HCT116 (cell line): Measurements from ENCODE around the gene NRP1. TPM values are rescaled to one million over a fixed set of nuclear protein-coding genes. Genes with fewer than 3 reads are reported as not detected.

ENCODE experiments used
- ATAC-seq: fragments of 200-7000 bp; cut with Tn5 transposase; 2 replicates; pipeline ENCODE4 v1.9.1; 2020; ENCODE audit warnings: mild to moderate bottlenecking, moderate library complexity
- BruUV-seq: library from RNA; stranded (reverse); fragments of 400-500 nt; replicated peaks from 2 replicates; lab custom pipeline; 2021; lab: Mats Ljungman, UMichigan
- CTCF ChIA-PET: fragments of 300-600 bp; sonication (Branson Sonifier 250); formaldehyde crosslinking; loops from one replicate; lab custom pipeline; 2021; ENCODE audit warnings: antibody characterized with exemption; lab: Charles Lee
- POLR2A ChIA-PET: fragments of 300-600, 350-600 bp; sonication (Branson Sonifier 250); formaldehyde crosslinking; loops from one replicate; lab custom pipeline; 2021; ENCODE audit warnings: antibody characterized with exemption; lab: Charles Lee
- RAD21 ChIA-PET, 2 experiments: fragments of 300-600 bp; sonication (Branson Sonifier 250); formaldehyde crosslinking; loops; one replicate each; lab custom pipeline; 2023; ENCODE audit warnings: low total read pairs in 2 of 2; ENCODE audit not compliant: uncharacterized antibody in 2 of 2, unreplicated experiment in 2 of 2, low non-redundant PET in 1 of 2; lab: Charles Lee
- DNase-seq: peaks from one replicate; pipeline ENCODE4 v3.0.0-alpha.2; 2010; ENCODE audit warnings: low read depth, low spot score
- H2AFZ ChIP-seq: fragments of 200-600 bp; shearing (Covaris generic), sonication (generic); 2 replicates; pipeline ENCODE4 v1.6.1; 2017; ENCODE audit warnings: low read depth, mixed run types, mixed read lengths, antibody characterized with exemption, low read length; ENCODE audit not compliant: poor library complexity, severe bottlenecking
- H3K27ac ChIP-seq: 2 replicates; pipeline ENCODE4 v1.5.1; 2012; ENCODE audit warnings: low read depth, low read length
- H3K27me3 ChIP-seq: fragments of 200-600 bp; sonication (generic); 2 replicates; pipeline ENCODE4 v1.6.1; 2016; ENCODE audit warnings: mixed run types, low read length, mixed read lengths; ENCODE audit not compliant: insufficient read depth
- H3K36me3 ChIP-seq, 2 experiments: fragments of 200-500 bp in 1 of 2; fragments of 200-600 bp in 1 of 2; sonication (Bioruptor generic) in 1 of 2; sonication (generic) in 1 of 2; 2 replicates each; pipeline versions ENCODE4 v1.5.1 to v1.6.1; 2014 to 2016; ENCODE audit warnings: low read length in 2 of 2, inconsistent platforms in 1 of 2, mixed read lengths in 1 of 2, mixed run types in 1 of 2; ENCODE audit not compliant: insufficient read depth in 2 of 2, control insufficient read depth in 1 of 2
- H3K4me1 ChIP-seq, 2 experiments: fragments of 200-600 bp in 1 of 2; sonication (generic) in 1 of 2; 2 replicates each; pipeline versions ENCODE4 v1.5.1 to v1.6.1; 2012 to 2017; ENCODE audit warnings: low read length in 2 of 2, inconsistent platforms in 1 of 2, mild to moderate bottlenecking in 1 of 2, mixed read lengths in 1 of 2, mixed run types in 1 of 2, moderate library complexity in 1 of 2; ENCODE audit not compliant: insufficient read depth in 2 of 2, control insufficient read depth in 1 of 2
- H3K4me2 ChIP-seq: fragments of 200-600 bp; sonication (generic); 2 replicates; pipeline ENCODE4 v1.6.1; 2017; ENCODE audit warnings: mixed run types, low read length, mixed read lengths
- H3K4me3 ChIP-seq, 2 experiments: fragments of 200-600 bp in 1 of 2; sonication (generic) in 1 of 2; replicated peaks in 1 of 2; 2 replicates each; pipeline ENCODE4 v1.5.1; 2011 to 2016; ENCODE audit warnings: low read length in 2 of 2, control low read depth in 1 of 2, low read depth in 1 of 2, mild to moderate bottlenecking in 1 of 2, mixed read lengths in 1 of 2, mixed run types in 1 of 2
- H3K79me2 ChIP-seq: fragments of 200-600 bp; sonication (generic); 2 replicates; pipeline ENCODE4 v1.6.1; 2017; ENCODE audit warnings: mild to moderate bottlenecking, mixed run types, low read length, moderate library complexity, mixed read lengths; ENCODE audit not compliant: insufficient read depth
- H3K9ac ChIP-seq: fragments of 200-600 bp; sonication (generic); 2 replicates; pipeline ENCODE4 v1.6.1; 2016; ENCODE audit warnings: low read length, mixed read lengths
- H3K9me2 ChIP-seq: fragments of 200-600 bp; sonication (generic), shearing (Covaris generic); 2 replicates; pipeline ENCODE4 v1.6.1; 2017; ENCODE audit warnings: mixed run types, mild to moderate bottlenecking, moderate library complexity; ENCODE audit not compliant: insufficient read depth
- H3K9me3 ChIP-seq, 2 experiments: fragments of 200-500 bp in 1 of 2; fragments of 200-600 bp in 1 of 2; sonication (Bioruptor generic) in 1 of 2; sonication (generic) in 1 of 2; 2 replicates each; pipeline ENCODE4 v1.6.1; 2014 to 2017; ENCODE audit warnings: low read length in 2 of 2, mixed read lengths in 2 of 2, inconsistent platforms in 1 of 2, low read depth in 1 of 2, mild to moderate bottlenecking in 1 of 2, mixed run types in 1 of 2, moderate library complexity in 1 of 2; ENCODE audit not compliant: control insufficient read depth in 1 of 2, insufficient read depth in 1 of 2
- H4K20me1 ChIP-seq: fragments of 200-600 bp; sonication (generic), shearing (Covaris generic); 2 replicates; pipeline ENCODE4 v1.6.1; 2017; ENCODE audit warnings: mixed run types, mild to moderate bottlenecking, moderate library complexity; ENCODE audit not compliant: insufficient read depth
- CBX3 ChIP-seq: IDR thresholded peaks from 2 replicates; pipeline ENCODE4 v1.6.1; 2012; ENCODE audit warnings: low read depth
- ELF1 ChIP-seq: IDR thresholded peaks from 2 replicates; pipeline ENCODE4 v1.6.1; 2012; ENCODE audit warnings: low read depth, borderline replicate concordance
- MAX ChIP-seq: IDR thresholded peaks from 2 replicates; pipeline ENCODE4 v1.6.1; 2012
- POLR2A ChIP-seq: IDR thresholded peaks from 2 replicates; pipeline ENCODE4 v1.7.0; 2011; ENCODE audit warnings: borderline replicate concordance; ENCODE audit not compliant: insufficient read depth, insufficient read length; ENCODE audit errors: extremely low read depth
- POLR2AphosphoS5 ChIP-seq: IDR thresholded peaks from 2 replicates; pipeline ENCODE4 v1.6.1; 2011; ENCODE audit warnings: mild to moderate bottlenecking, low read depth, low read length, moderate library complexity
- REST ChIP-seq: IDR thresholded peaks from 2 replicates; pipeline ENCODE4 v1.6.1; 2012; ENCODE audit warnings: low read depth
- SRF ChIP-seq: IDR thresholded peaks from 2 replicates; pipeline ENCODE4 v1.6.1; 2012; ENCODE audit warnings: low read depth
- TCF7L2 ChIP-seq: IDR thresholded peaks from 2 replicates; pipeline ENCODE4 v1.7.0; 2011; ENCODE audit warnings: borderline replicate concordance, inconsistent platforms; ENCODE audit not compliant: insufficient read depth, insufficient read length; ENCODE audit errors: extremely low read depth
- ZNF274 ChIP-seq: fragments of 200-500 bp; sonication (Bioruptor generic); IDR thresholded peaks from 2 replicates; pipeline ENCODE4 v1.6.1; 2014; ENCODE audit warnings: mild to moderate bottlenecking, low read depth, low read length, inconsistent platforms
- intact Hi-C: fragments of 100-400 bp; cut with micrococcal nuclease; formaldehyde crosslinking; loops from 2 replicates; pipeline ENCODE4 v1.10.0; 2022
- total RNA-seq: library from RNA; stranded (reverse); gene quantifications from one replicate; pipeline ENCODE4 v1.2.1, GENCODE V29; 2021; ENCODE audit not compliant: unreplicated experiment

Gene NRP1
- total RNA-seq, 1 experiment from 2014 or later, result 3.8 TPM

DNA sequence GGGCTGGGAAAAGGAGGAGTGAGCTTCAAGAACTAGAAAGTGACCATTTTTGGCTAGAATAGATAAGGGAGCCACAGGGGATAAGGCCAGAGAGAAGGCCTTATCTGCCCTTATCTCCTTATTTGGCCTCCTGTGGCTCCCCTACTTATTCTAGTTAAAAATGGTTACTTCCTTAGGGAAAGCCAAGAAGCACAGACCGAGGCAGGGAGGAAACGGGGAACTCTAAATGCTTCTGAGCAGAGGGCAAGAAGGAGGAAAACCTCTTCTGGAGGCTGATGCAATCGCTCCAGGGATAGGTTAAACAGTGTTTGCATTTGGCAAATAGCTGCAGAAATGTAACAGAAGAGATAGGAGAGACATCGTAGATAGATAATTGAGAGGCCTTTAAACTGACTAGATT lies 18.6 kb downstream of the NRP1 start (continued):
- no peak for TF ChIP-seq REST
- TF ChIP-seq ELF1, result no peak
- no peak for TF ChIP-seq ZNF274
- TF ChIP-seq SRF, result no peak
- no peak for TF ChIP-seq POLR2AphosphoS5
- no peak for TF ChIP-seq CBX3
- no peak for TF ChIP-seq POLR2A

- DNase-seq, result no peak
These were observed 19.5 kb downstream of the NRP1 start for GRCh38 chr10:33314811-33315561.

More at GRCh38 chr10:33314811-33315561, 19.5 kb downstream of the NRP1 start:
- H3K4me2 ChIP-seq, result no peak overlapping the region
- TF ChIP-seq REST (no peak), TCF7L2 (no peak), MAX (no peak)
- no TSS peak for BruUV-seq
- H3K4me1 ChIP-seq, result no peaks in the 10 kb centered on the region
- H3K9ac ChIP-seq, result no peak overlapping the region
- ChIA-PET RAD21 (no interaction called here), POLR2A (no interaction called here), CTCF (no interaction called here)
- ATAC-seq, result no peak
- no peaks in the 10 kb centered on the region for H3K9me3 ChIP-seq
- H3K9me2 ChIP-seq, result 0 out of 2 replicates have a peak, but pooled peaks cover 3% of the 10 kb centered on the region
- no peak overlapping the region for H3K4me3 ChIP-seq
- no peaks in the 10 kb centered on the region for H4K20me1 ChIP-seq
- H2AFZ ChIP-seq, result no peak overlapping the region
- H3K27me3 ChIP-seq, result no peaks in the 10 kb centered on the region
- intact Hi-C loops, result no loop called here
- no peak overlapping the region for H3K27ac ChIP-seq
- H3K36me3 ChIP-seq, result no peaks in the 10 kb centered on the region
- H3K79me2 ChIP-seq, result no peaks in the 10 kb centered on the region
